Measurements from ENCODE around the gene CDK3. TPM values are rescaled to one million over a fixed set of nuclear protein-coding genes. Genes with fewer than 3 reads are reported as not detected.

The CDK3 gene
- total RNA-seq, 1 experiment from 2014 or later: 11.7 TPM

- no peak for DNase-seq
These were observed 5.2 kb upstream of the CDK3 start for GRCh38 chr17:75995385-75995925.

More at GRCh38 chr17:75995385-75995925, 5.2 kb upstream of the CDK3 start:
- Histone ChIP-seq H2BK20ac (ENCODE audit: low read depth, low read length, poor library complexity, severe bottlenecking) (no peak overlapping the region), H3K9ac (ENCODE audit: extremely low read depth, insufficient read length, low read length) (no peak overlapping the region), H4K20me1 (ENCODE audit: control insufficient read depth, insufficient read depth, insufficient read length) (no peaks in the 10 kb centered on the region), H2BK15ac (ENCODE audit: low read depth, low read length) (no peak overlapping the region), H2AK5ac (ENCODE audit: insufficient read length, low read length) (no peak overlapping the region), H4K91ac (ENCODE audit: insufficient read length, low read depth, low read length) (no peak overlapping the region), H3K23me2 (ENCODE audit: insufficient read length, low read depth, low read length, poor library complexity, severe bottlenecking) (no peaks in the 10 kb centered on the region), H3K18ac (ENCODE audit: insufficient read length, low read depth, low read length) (no peak overlapping the region), H3K4me2 (ENCODE audit: insufficient read depth, insufficient read length, low read length) (no peak overlapping the region), H3K14ac (ENCODE audit: insufficient read depth, low read length) (no peak overlapping the region), H2BK120ac (ENCODE audit: low read depth, low read length, poor library complexity, severe bottlenecking) (no peak overlapping the region), H2AFZ (ENCODE audit: low read length) (no peak overlapping the region), H3K79me1 (ENCODE audit: insufficient read depth, low read depth, low read length, poor library complexity, severe bottlenecking) (no peaks in the 10 kb centered on the region), H3K79me2 (ENCODE audit: insufficient read depth, low read length) (no peaks in the 10 kb centered on the region), H3K27ac (ENCODE audit: insufficient read length, low read depth, low read length) (no peak overlapping the region), H3K23ac (ENCODE audit: insufficient read length, low read depth, low read length) (no peak overlapping the region), H4K8ac (replicated peaks; ENCODE audit: insufficient read length, low read depth, low read length) (no peak overlapping the region), H3K4me1 (ENCODE audit: insufficient read depth, low read length) (no peaks in the 10 kb centered on the region), H3K27me3 (ENCODE audit: insufficient read depth, low read length) (no peaks in the 10 kb centered on the region), H2BK12ac (ENCODE audit: insufficient read length, low read depth, low read length) (no peak overlapping the region), H3K4ac (ENCODE audit: low read depth, low read length) (no peak overlapping the region), H4K5ac (ENCODE audit: insufficient read length, low read depth, low read length) (no peak overlapping the region), H2BK5ac (ENCODE audit: insufficient read length, low read length) (no peak overlapping the region), H3K56ac (ENCODE audit: insufficient read length, low read depth, low read length) (no peak overlapping the region), H3K9me3 (ENCODE audit: control insufficient read depth, low read depth, low read length) (no peaks in the 10 kb centered on the region), H3T11ph (ENCODE audit: low read length) (no peak overlapping the region)
- no peak overlapping the region for H3K27ac Mint-ChIP-seq
- no peaks in the 10 kb centered on the region for H3K27me3 Mint-ChIP-seq (ENCODE audit: low read depth)
- H3K9me3 Mint-ChIP-seq: no peaks in the 10 kb centered on the region
- H3K4me3 Mint-ChIP-seq: no peak overlapping the region
- no CpG with 5 or more reads among the region's 7 CpGs for WGBS (ENCODE audit: extremely low coverage, insufficient read length, low lambda C conversion rate)
- no peak for TF ChIP-seq CTCF (conservative IDR thresholded peaks at IDR 0.05)
- peaks cover 14 to 37% (median 24%) of the 10 kb centered on the region in 3 experiments; a peak in 6 of 7 replicates for H3K36me3 Mint-ChIP-seq (ENCODE audit: insufficient read depth in 1 of 3, low read depth in 3 of 3)
- H3K4me1 Mint-ChIP-seq: peaks cover 9 to 11% of the 10 kb centered on the region in 2 experiments; a peak in 3 of 4 replicates

Measured in H9 (cell line).